ENCODE data around the gene TTC39A. TPM values are rescaled to one million over a fixed set of nuclear protein-coding genes. Genes with fewer than 3 reads are reported as not detected.
"Not testable (repeated sequence)": the region's sequence is repeated elsewhere in the genome, so short reads cannot be mapped to it uniquely, and the experiment has no call there.

Gene TTC39A
- polyA plus RNA-seq, 1 donor (not counting 4 experiments of a cell fraction or from before 2014, with no cell fraction given), result 1.4 TPM

DNA sequence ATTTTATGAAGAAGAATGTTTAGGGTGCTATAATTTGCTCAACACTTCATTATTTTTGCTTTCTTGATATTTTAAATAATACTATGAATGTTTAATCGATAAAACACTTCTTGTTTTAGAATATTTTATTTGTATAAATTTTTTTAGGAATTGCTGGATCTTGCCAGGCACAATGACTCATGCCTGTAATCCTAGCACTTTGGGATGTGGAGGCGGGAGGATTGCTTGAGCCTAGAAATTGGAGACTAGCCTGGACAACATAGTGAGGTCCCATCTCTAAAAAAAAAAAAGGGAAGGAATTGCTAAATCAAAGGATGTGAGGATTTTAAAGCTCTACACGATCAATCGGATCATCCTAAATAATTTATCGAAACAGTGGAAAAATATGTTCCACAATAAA lies 76.7 kb downstream of the TTC39A start:
- Histone ChIP-seq H3K36me3 (ENCODE audit: control insufficient read depth in 2 of 2, extremely low read depth in 1 of 2, insufficient read depth in 2 of 2, low read length in 2 of 2) (no peaks in the 10 kb centered on the region), H3K27me3 (ENCODE audit: control insufficient read depth, extremely low read depth, insufficient read depth, low read length) (no peaks in the 10 kb centered on the region), H4K20me1 (ENCODE audit: control insufficient read depth, extremely low read depth, insufficient read depth, low read length) (peaks cover 6% of the 10 kb centered on the region), H3K9ac (ENCODE audit: control insufficient read depth, extremely low read depth, insufficient read depth, low read length) (no peak overlapping the region), H3K9me3 (ENCODE audit: control insufficient read depth, low read depth, low read length) (no peaks in the 10 kb centered on the region), H3K4me1 (ENCODE audit: control insufficient read depth, extremely low read depth, insufficient read depth, low read length) (no peaks in the 10 kb centered on the region), H3K4me2 (ENCODE audit: control insufficient read depth, extremely low read depth, insufficient read depth, low read depth, low read length) (no peak overlapping the region), H2AFZ (ENCODE audit: control insufficient read depth, low read length) (no peak overlapping the region), H3K4me3 (ENCODE audit: control insufficient read depth in 2 of 3, extremely low read depth in 1 of 3, insufficient read depth in 2 of 3, low read depth in 1 of 3, low read length in 3 of 3) (no peak overlapping the region), H3K79me2 (ENCODE audit: control insufficient read depth, insufficient read depth, low read length) (peaks cover 90% of the 10 kb centered on the region), H3K27ac (ENCODE audit: control insufficient read depth, insufficient read depth, low read length) (no peak overlapping the region), H3K9me1 (ENCODE audit: control insufficient read depth, extremely low read depth, insufficient read depth, low read length) (no peaks in the 10 kb centered on the region)
- TF ChIP-seq CTCF (optimal IDR thresholded peaks at IDR 0.05 in 1 of 3, IDR thresholded peaks at IDR 0.05 in 1 of 3, conservative IDR thresholded peaks at IDR 0.05 in 1 of 3; ENCODE audit: extremely low read depth in 1 of 3, insufficient read depth in 2 of 3, low read length in 3 of 3), result no peak
- TF ChIP-seq EZH2 (IDR thresholded peaks at IDR 0.05; ENCODE audit: low read length), result no peak
- FAIRE-seq, result no peak
- dilution Hi-C loops (cut with MboI; ENCODE audit: extremely low pct_ligation_motif_present, low sequenced_read_pairs), result no loop called here
- DNase-seq (ENCODE audit: low read depth, low spot score), result no peak

DNA sequence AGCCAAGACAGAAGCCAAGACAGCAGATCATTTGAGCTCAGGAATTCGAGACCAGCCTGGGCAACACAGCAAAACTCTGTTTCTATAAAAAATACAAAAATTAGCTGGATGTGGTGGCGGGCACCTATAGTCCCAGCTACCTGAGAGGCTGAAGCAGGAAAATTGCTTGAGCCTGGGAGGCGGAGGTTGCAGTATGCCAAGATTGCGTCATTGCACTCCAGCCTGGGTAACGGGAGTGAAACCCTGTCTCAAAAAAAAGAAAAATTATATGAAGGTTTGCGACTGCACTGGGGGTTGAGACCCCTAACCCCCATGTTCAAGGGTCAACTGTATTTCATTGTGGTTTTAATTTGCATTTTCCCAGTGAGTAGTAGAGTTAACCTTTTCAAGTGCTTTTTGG lies 78.0 kb downstream of the TTC39A start:
- peaks cover 93% of the 10 kb centered on the region for H3K79me2 ChIP-seq (ENCODE audit: control insufficient read depth, insufficient read depth, low read length)
- FAIRE-seq (no peak), DNase-seq (ENCODE audit: low read depth, low spot score) (no peak)
- no peaks in the 10 kb centered on the region for H3K36me3 ChIP-seq (ENCODE audit: control insufficient read depth in 2 of 2, extremely low read depth in 1 of 2, insufficient read depth in 2 of 2, low read length in 2 of 2)
- no peak overlapping the region for H3K9ac ChIP-seq (ENCODE audit: control insufficient read depth, extremely low read depth, insufficient read depth, low read length)
- H3K27me3 ChIP-seq (ENCODE audit: control insufficient read depth, extremely low read depth, insufficient read depth, low read length), result no peaks in the 10 kb centered on the region
- no peaks in the 10 kb centered on the region for H3K4me1 ChIP-seq (ENCODE audit: control insufficient read depth, extremely low read depth, insufficient read depth, low read length)
- H3K4me2 ChIP-seq (ENCODE audit: control insufficient read depth, extremely low read depth, insufficient read depth, low read depth, low read length), result no peak overlapping the region
- no peak overlapping the region for H3K4me3 ChIP-seq (ENCODE audit: control insufficient read depth in 2 of 3, extremely low read depth in 1 of 3, insufficient read depth in 2 of 3, low read depth in 1 of 3, low read length in 3 of 3)
- H3K27ac ChIP-seq (ENCODE audit: control insufficient read depth, insufficient read depth, low read length), result no peak overlapping the region
- no peaks in the 10 kb centered on the region for H3K9me1 ChIP-seq (ENCODE audit: control insufficient read depth, extremely low read depth, insufficient read depth, low read length)
- dilution Hi-C loops (cut with MboI; ENCODE audit: extremely low pct_ligation_motif_present, low sequenced_read_pairs), result no loop called here
- peaks cover 4% of the 10 kb centered on the region for H4K20me1 ChIP-seq (ENCODE audit: control insufficient read depth, extremely low read depth, insufficient read depth, low read length)
- TF ChIP-seq EZH2 (IDR thresholded peaks at IDR 0.05; ENCODE audit: low read length), result no peak
- no peak for TF ChIP-seq CTCF (optimal IDR thresholded peaks at IDR 0.05 in 1 of 3, IDR thresholded peaks at IDR 0.05 in 1 of 3, conservative IDR thresholded peaks at IDR 0.05 in 1 of 3; ENCODE audit: extremely low read depth in 1 of 3, insufficient read depth in 2 of 3, low read length in 3 of 3)
- no peaks in the 10 kb centered on the region for H3K9me3 ChIP-seq (ENCODE audit: control insufficient read depth, low read depth, low read length)
- H2AFZ ChIP-seq (ENCODE audit: control insufficient read depth, low read length), result no peak overlapping the region

- H3K9me1 ChIP-seq (ENCODE audit: control insufficient read depth, extremely low read depth, insufficient read depth, low read length); H3K4me1 ChIP-seq (ENCODE audit: control insufficient read depth, extremely low read depth, insufficient read depth, low read length); DNase-seq (ENCODE audit: low read depth, low spot score); H2AFZ ChIP-seq (ENCODE audit: control insufficient read depth, low read length); H3K27ac ChIP-seq (ENCODE audit: control insufficient read depth, insufficient read depth, low read length); H3K4me2 ChIP-seq (ENCODE audit: control insufficient read depth, extremely low read depth, insufficient read depth, low read depth, low read length); H3K27me3 ChIP-seq (ENCODE audit: control insufficient read depth, extremely low read depth, insufficient read depth, low read length); dilution Hi-C loops (cut with MboI; ENCODE audit: extremely low pct_ligation_motif_present, low sequenced_read_pairs); H3K36me3 ChIP-seq (ENCODE audit: control insufficient read depth in 2 of 2, extremely low read depth in 1 of 2, insufficient read depth in 2 of 2, low read length in 2 of 2); H4K20me1 ChIP-seq (ENCODE audit: control insufficient read depth, extremely low read depth, insufficient read depth, low read length); H3K9me3 ChIP-seq (ENCODE audit: control insufficient read depth, low read depth, low read length); H3K4me3 ChIP-seq (ENCODE audit: control insufficient read depth in 2 of 3, extremely low read depth in 1 of 3, insufficient read depth in 2 of 3, low read depth in 1 of 3, low read length in 3 of 3); FAIRE-seq; H3K9ac ChIP-seq (ENCODE audit: control insufficient read depth, extremely low read depth, insufficient read depth, low read length): not testable (repeated sequence)
- peaks cover 94% of the 10 kb centered on the region for H3K79me2 ChIP-seq (ENCODE audit: control insufficient read depth, insufficient read depth, low read length)
Measured at GRCh38 chr1:51251165-51251564, 79.2 kb downstream of the TTC39A start.

DNA sequence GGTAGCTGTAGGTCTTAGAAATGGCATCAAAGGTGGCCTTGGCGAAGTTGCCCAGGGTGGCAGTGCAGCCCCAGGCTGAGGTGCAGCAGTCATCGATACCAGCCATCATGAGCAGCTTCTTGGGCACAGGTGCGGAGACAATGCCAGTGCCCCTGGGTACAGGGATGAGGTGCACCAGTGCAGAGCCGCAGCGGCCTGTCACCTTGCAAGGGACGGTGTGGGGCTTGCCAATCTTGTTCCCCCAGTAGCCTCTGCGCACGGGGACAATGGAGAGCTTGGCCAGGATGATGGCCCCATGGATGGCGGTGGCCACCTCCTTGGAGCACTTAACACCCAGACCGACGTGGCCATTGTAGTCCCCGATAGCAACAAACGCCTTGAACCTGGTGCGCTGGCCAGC lies 79.6 kb downstream of the TTC39A start:
- peaks cover 94% of the 10 kb centered on the region for H3K79me2 ChIP-seq (ENCODE audit: control insufficient read depth, insufficient read depth, low read length)
- H3K9me1 ChIP-seq (ENCODE audit: control insufficient read depth, extremely low read depth, insufficient read depth, low read length); H3K9me3 ChIP-seq (ENCODE audit: control insufficient read depth, low read depth, low read length); DNase-seq (ENCODE audit: low read depth, low spot score); H3K27me3 ChIP-seq (ENCODE audit: control insufficient read depth, extremely low read depth, insufficient read depth, low read length); H3K4me1 ChIP-seq (ENCODE audit: control insufficient read depth, extremely low read depth, insufficient read depth, low read length); H3K9ac ChIP-seq (ENCODE audit: control insufficient read depth, extremely low read depth, insufficient read depth, low read length); H3K27ac ChIP-seq (ENCODE audit: control insufficient read depth, insufficient read depth, low read length); H3K4me3 ChIP-seq (ENCODE audit: control insufficient read depth in 2 of 3, extremely low read depth in 1 of 3, insufficient read depth in 2 of 3, low read depth in 1 of 3, low read length in 3 of 3); H3K36me3 ChIP-seq (ENCODE audit: control insufficient read depth in 2 of 2, extremely low read depth in 1 of 2, insufficient read depth in 2 of 2, low read length in 2 of 2); FAIRE-seq; dilution Hi-C loops (cut with MboI; ENCODE audit: extremely low pct_ligation_motif_present, low sequenced_read_pairs); H3K4me2 ChIP-seq (ENCODE audit: control insufficient read depth, extremely low read depth, insufficient read depth, low read depth, low read length); H2AFZ ChIP-seq (ENCODE audit: control insufficient read depth, low read length); H4K20me1 ChIP-seq (ENCODE audit: control insufficient read depth, extremely low read depth, insufficient read depth, low read length): not testable (repeated sequence)

Measured in keratinocyte (primary cell).